NCI-H82 treated with DMSO at 0.1 percent for 48 hours (cell line): ENCODE data around the gene FER1L5.
A peak's percentile ranks its signal among the peaks of the same experiment; 100 is the strongest.

ENCODE experiments used
- DNase-seq: peaks from one replicate; lab custom pipeline; 2025; ENCODE audit not compliant: unreplicated experiment; lab: John Stamatoyannopoulos, UW

The FER1L5 gene

GRCh38 chr2:96694816-96695455 is 52.4 kb downstream of the FER1L5 start:
- DNase-seq, result no peak

GRCh38 chr2:96695602-96696001 is 53.0 kb downstream of the FER1L5 start:
- DNase-seq, result no peak

- no peak for DNase-seq
Observed at GRCh38 chr2:96697476-96697875, 54.9 kb downstream of the FER1L5 start.

GRCh38 chr2:96698221-96698861 is 55.8 kb downstream of the FER1L5 start:
- DNase-seq, result no peak

- no peak for DNase-seq
Observed at GRCh38 chr2:96699021-96699420, 56.5 kb downstream of the FER1L5 start.

GRCh38 chr2:96699621-96700020 is 57.1 kb downstream of the FER1L5 start:
- DNase-seq, result no peak

GRCh38 chr2:96700086-96700485 is 57.5 kb downstream of the FER1L5 start:
- no peak for DNase-seq

GRCh38 chr2:96701636-96702035 is 59.1 kb downstream of the FER1L5 start:
- DNase-seq, result no peak

- no peak for DNase-seq
Observed at GRCh38 chr2:96702098-96702785, 59.7 kb downstream of the FER1L5 start.

GRCh38 chr2:96703021-96703751 is 60.6 kb downstream of the FER1L5 start:
- no peak for DNase-seq

- no peak for DNase-seq
Observed at GRCh38 chr2:96710985-96711384, 68.4 kb downstream of the FER1L5 start.

GRCh38 chr2:96715658-96716057 is 73.1 kb downstream of the FER1L5 start:
- DNase-seq, result no peak

GRCh38 chr2:96716388-96716787 is 73.8 kb downstream of the FER1L5 start:
- no peak for DNase-seq

GRCh38 chr2:96726131-96726530 is 83.6 kb downstream of the FER1L5 start:
- no peak for DNase-seq

GRCh38 chr2:96727431-96727830 is 84.9 kb downstream of the FER1L5 start:
- DNase-seq, result no peak

GRCh38 chr2:96729748-96730147 is 87.2 kb downstream of the FER1L5 start:
- DNase-seq, result no peak

- no peak for DNase-seq
Observed at GRCh38 chr2:96730212-96730611, 87.6 kb downstream of the FER1L5 start.

GRCh38 chr2:96733931-96734330 is 91.4 kb downstream of the FER1L5 start:
- no peak for DNase-seq

GRCh38 chr2:96734880-96735583 is 92.5 kb downstream of the FER1L5 start:
- DNase-seq, result peak; percentile 19

GRCh38 chr2:96737251-96737650 is 94.7 kb downstream of the FER1L5 start:
- no peak for DNase-seq

GRCh38 chr2:96737831-96738230 is 95.3 kb downstream of the FER1L5 start:
- no peak for DNase-seq
